HEK293 (cell line): ENCODE data around the gene RASSF1.
A peak's percentile ranks its signal among the peaks of the same experiment; 100 is the strongest.

ENCODE experiments used
- CTCF ChIA-PET: fragments of 350-600 bp; formaldehyde crosslinking; extraction: SDS; loops from one replicate; lab custom pipeline; 2021; ENCODE audit warnings: antibody characterized with exemption; lab: Yijun Ruan, JAX
- POLR2A ChIA-PET: fragments of 300-600 bp; formaldehyde crosslinking; extraction: SDS; loops from one replicate; lab custom pipeline; 2020; ENCODE audit warnings: antibody characterized with exemption, inconsistent platforms; lab: Yijun Ruan, JAX
- H3K27ac ChIP-seq: fragments of 200-500 bp; sonication (Bioruptor generic); 2 replicates; pipeline ENCODE4 v1.5.1; 2014; ENCODE audit warnings: low read depth, low read length, control low read depth, inconsistent platforms; ENCODE audit errors: extremely low read depth
- H3K36me3 ChIP-seq, 2 experiments: fragments of 200-500 bp in 1 of 2; sonication (Bioruptor generic) in 1 of 2; 1 replicate in 1 of 2; 2 replicates in 1 of 2; pipeline ENCODE4 v1.5.1; 2014 to 2017; ENCODE audit warnings: inconsistent platforms in 2 of 2, low read length in 2 of 2; ENCODE audit not compliant: control insufficient read depth in 2 of 2, insufficient read depth in 1 of 2
- H3K4me1 ChIP-seq: fragments of 200-500 bp; sonication (Bioruptor generic); 2 replicates; pipeline ENCODE4 v1.5.1; 2014; ENCODE audit warnings: mild to moderate bottlenecking, low read length, inconsistent platforms; ENCODE audit not compliant: control insufficient read depth, insufficient read depth
- H3K4me3 ChIP-seq: 2 replicates; pipeline ENCODE4 v1.5.1; 2011; ENCODE audit warnings: low read depth, mild to moderate bottlenecking, control low read depth, low read length, moderate library complexity
- H3K9me3 ChIP-seq: fragments of 200-500 bp; sonication (Bioruptor generic); 2 replicates; pipeline ENCODE4 v1.5.1; 2014; ENCODE audit warnings: low read depth, low read length, inconsistent platforms; ENCODE audit not compliant: control insufficient read depth, insufficient read depth
- KLF1 ChIP-seq: fragments of 450-650 bp; formaldehyde crosslinking; IDR thresholded peaks from 2 replicates; pipeline ENCODE4 v1.5.1; 2016; ENCODE audit warnings: missing biosample characterization, missing genetic modification characterization
- KLF10 ChIP-seq: fragments of 450-650 bp; IDR thresholded peaks from 2 replicates; pipeline ENCODE4 v1.5.1; 2018; ENCODE audit warnings: missing biosample characterization, mild to moderate bottlenecking, missing genetic modification characterization
- OSR2 ChIP-seq: fragments of 450-650 bp; formaldehyde crosslinking; IDR thresholded peaks from 2 replicates; pipeline ENCODE4 v1.5.1; 2016; ENCODE audit warnings: missing biosample characterization, missing genetic modification characterization
- PRDM1 ChIP-seq: fragments of 450-650 bp; formaldehyde crosslinking; IDR thresholded peaks from 2 replicates; pipeline ENCODE4; 2016; ENCODE audit warnings: missing biosample characterization, missing genetic modification characterization
- PRDM10 ChIP-seq: fragments of 450-650 bp; formaldehyde crosslinking; IDR thresholded peaks from 2 replicates; pipeline ENCODE4 v1.5.1; 2016; ENCODE audit warnings: missing biosample characterization, missing genetic modification characterization
- PRDM2 ChIP-seq: fragments of 450-650 bp; formaldehyde crosslinking; IDR thresholded peaks from 2 replicates; pipeline ENCODE4 v1.5.1; 2016; ENCODE audit warnings: missing biosample characterization, missing genetic modification characterization, borderline replicate concordance
- SP3 ChIP-seq: fragments of 450-650 bp; formaldehyde crosslinking; IDR thresholded peaks from 2 replicates; pipeline ENCODE4 v1.5.1; 2016; ENCODE audit warnings: missing biosample characterization, missing genetic modification characterization
- ZBTB17 ChIP-seq: fragments of 450-650 bp; formaldehyde crosslinking; IDR thresholded peaks from 2 replicates; pipeline ENCODE4 v1.5.1; 2016; ENCODE audit warnings: missing biosample characterization, missing genetic modification characterization
- ZBTB48 ChIP-seq: fragments of 450-650 bp; formaldehyde crosslinking; IDR thresholded peaks from 2 replicates; pipeline ENCODE4 v1.5.1; 2016; ENCODE audit warnings: missing biosample characterization, missing genetic modification characterization
- ZBTB6 ChIP-seq: fragments of 450-650 bp; formaldehyde crosslinking; IDR thresholded peaks from 2 replicates; pipeline ENCODE4 v1.5.1; 2017; ENCODE audit warnings: missing biosample characterization, missing genetic modification characterization
- ZEB2 ChIP-seq: fragments of 450-650 bp; formaldehyde crosslinking; IDR thresholded peaks from 2 replicates; pipeline ENCODE4 v1.5.1; 2016; ENCODE audit warnings: missing biosample characterization, missing genetic modification characterization
- ZFP37 ChIP-seq: fragments of 450-650 bp; formaldehyde crosslinking; IDR thresholded peaks from 2 replicates; pipeline ENCODE4 v1.5.1; 2016; ENCODE audit warnings: missing biosample characterization, missing genetic modification characterization
- ZNF292 ChIP-seq: fragments of 450-650 bp; formaldehyde crosslinking; IDR thresholded peaks from 2 replicates; pipeline ENCODE4 v1.5.1; 2016; ENCODE audit warnings: low read depth, missing biosample characterization, missing genetic modification characterization, borderline replicate concordance
- ZNF362 ChIP-seq: fragments of 450-650 bp; formaldehyde crosslinking; IDR thresholded peaks from 2 replicates; pipeline ENCODE4 v1.5.1; 2016; ENCODE audit warnings: missing biosample characterization, missing genetic modification characterization
- ZNF449 ChIP-seq: fragments of 450-650 bp; formaldehyde crosslinking; IDR thresholded peaks from 2 replicates; pipeline ENCODE4 v1.5.1; 2017; ENCODE audit warnings: missing biosample characterization, mild to moderate bottlenecking, missing genetic modification characterization, moderate library complexity
- ZNF707 ChIP-seq: fragments of 450-650 bp; formaldehyde crosslinking; IDR thresholded peaks from 2 replicates; pipeline ENCODE4 v1.5.1; 2016; ENCODE audit warnings: missing biosample characterization, missing genetic modification characterization
- ZNF777 ChIP-seq: fragments of 450-650 bp; formaldehyde crosslinking; IDR thresholded peaks from 2 replicates; pipeline ENCODE4 v1.5.1; 2017; ENCODE audit warnings: missing biosample characterization, missing genetic modification characterization, borderline replicate concordance
- ZNF785 ChIP-seq: fragments of 450-650 bp; formaldehyde crosslinking; IDR thresholded peaks from 2 replicates; pipeline ENCODE4 v1.5.1; 2016; ENCODE audit warnings: missing biosample characterization, missing genetic modification characterization

RASSF1 gene

GRCh38 chr3:50359760-50360110 is 19.1 kb upstream of the RASSF1 start:
- TF ChIP-seq ZBTB17 (tag by site-specific recombination) (peak; percentile 5; the same call in 1 of the 2 replicates), ZBTB48 (tag by site-specific recombination) (0 out of 2 replicates have a peak, but pooled peaks have one; percentile 19), PRDM1 (tag by site-specific recombination) (no peak), ZEB2 (tag by site-specific recombination) (0 out of 2 replicates have a peak, but pooled peaks have one; percentile 2)
- ChIA-PET CTCF (interaction anchor here (0.6 to 0.8 kb wide), 2 partner anchors 135 to 195 kb away, joined by 3 read pairs; no protein-coding TSS in a partner anchor), POLR2A (interaction anchor here (1.0 to 1.4 kb wide), 2 partner anchors 22 to 31 kb away, joined by 4 read pairs; partner anchors contain the start of gene TUSC2)
- Histone ChIP-seq H3K27ac (no peak overlapping the region), H3K4me3 (peak overlapping the region; percentile 6), H3K36me3 (peaks cover 0 to 40% of the 10 kb centered on the region in 2 experiments; a peak in 1 of 3 replicates), H3K9me3 (no peaks in the 10 kb centered on the region), H3K4me1 (no peaks in the 10 kb centered on the region)

GRCh38 chr3:50358911-50359759 is 18.5 kb upstream of the RASSF1 start, which contains the start of gene TMEM115:
Gene TMEM115 (minus strand): TSS chr3:50359521. CDS start chr3:50359063, 458 bp downstream.
- Histone ChIP-seq H3K27ac (peak within 1 kb of the TSS; percentile 84), H3K36me3 (peaks cover 0 to 46% of the 10 kb centered on the region in 2 experiments; a peak in 1 of 3 replicates), H3K4me3 (peak within 1 kb of the TSS; percentile 82), H3K9me3 (no peaks in the 10 kb centered on the region), H3K4me1 (no peaks in the 10 kb centered on the region)
- CTCF ChIA-PET = interaction anchor here (0.6 to 0.8 kb wide), 2 partner anchors 136 to 196 kb away, joined by 3 read pairs; no protein-coding TSS in a partner anchor
- POLR2A ChIA-PET = interaction anchor here (1.0 to 1.4 kb wide), 2 partner anchors 22 to 31 kb away, joined by 4 read pairs; partner anchors contain the start of gene TUSC2
- TF ChIP-seq ZNF362 (tag by site-specific recombination) (no peak), PRDM2 (tag by site-specific recombination) (0 out of 2 replicates have a peak, but pooled peaks have one; percentile 33), SP3 (tag by site-specific recombination) (peak; percentile 90), PRDM10 (peak; percentile 75), OSR2 (tag by site-specific recombination) (no peak), KLF10 (tag by site-specific recombination) (no peak), KLF1 (tag by site-specific recombination) (peak; percentile 67), ZNF449 (0 out of 2 replicates have a peak, but pooled peaks have one; percentile 20), ZNF777 (tag by site-specific recombination) (0 out of 2 replicates have a peak, but pooled peaks have one; percentile 26), ZFP37 (0 out of 2 replicates have a peak, but pooled peaks have one; percentile 52), ZNF292 (no peak), ZEB2 (tag by site-specific recombination) (peak; percentile 48; the same call in 1 of the 2 replicates), ZNF707 (no peak), ZNF785 (tag by site-specific recombination) (0 out of 2 replicates have a peak, but pooled peaks have one; percentile 20), ZBTB6 (tag by site-specific recombination) (0 out of 2 replicates have a peak, but pooled peaks have one; percentile 11)
